H1 (cell line): ENCODE data around the gene MBD1. TPM values are rescaled to one million over a fixed set of nuclear protein-coding genes. Genes with fewer than 3 reads are reported as not detected.

ENCODE experiments used
- ASH2L ChIP-seq: fragments of 200-600, 300-600 bp; sonication (generic); IDR thresholded peaks from one replicate; pipeline ENCODE4 v1.7.1; 2017; ENCODE audit warnings: low read length
- BACH1 ChIP-seq: IDR thresholded peaks from 2 replicates; pipeline ENCODE4 v1.6.1; 2012; ENCODE audit warnings: low read length, improper control_type of control experiment
- CBX5 ChIP-seq: fragments of 300-800, 300-1000 bp; sonication (generic); IDR thresholded peaks from 2 replicates; pipeline ENCODE4 v1.7.1; 2016; ENCODE audit warnings: antibody characterized with exemption, low read length, low read depth
- CBX8 ChIP-seq: fragments of 300-800, 300-1000 bp; sonication (generic); IDR thresholded peaks from 2 replicates; pipeline ENCODE4 v1.7.1; 2016; ENCODE audit warnings: low read depth, low read length, borderline replicate concordance
- GABPA ChIP-seq: IDR thresholded peaks from 2 replicates; pipeline ENCODE4 v1.6.1; 2011; ENCODE audit warnings: mild to moderate bottlenecking, low read length, moderate library complexity, borderline replicate concordance; ENCODE audit not compliant: insufficient read depth
- HDAC2 ChIP-seq, 2 experiments: fragments of 300-600 bp in 1 of 2; sonication (generic) in 1 of 2; IDR thresholded peaks; 2 replicates each; pipeline ENCODE4 v1.6.1; 2011 to 2012; ENCODE audit warnings: low read depth in 2 of 2, low read length in 2 of 2, mild to moderate bottlenecking in 2 of 2, moderate library complexity in 2 of 2, borderline replicate concordance in 1 of 2, inconsistent platforms in 1 of 2
- HDAC6 ChIP-seq: IDR thresholded peaks from one replicate; pipeline ENCODE4 v1.7.1; 2012; ENCODE audit warnings: low read depth, mild to moderate bottlenecking, inconsistent platforms, low read length, moderate library complexity
- JUN ChIP-seq: IDR thresholded peaks from 2 replicates; pipeline ENCODE4 v1.6.1; 2011; ENCODE audit warnings: low read depth, mild to moderate bottlenecking, improper control_type of control experiment, low read length
- MAFK ChIP-seq: IDR thresholded peaks from 2 replicates; pipeline ENCODE4 v1.6.1; 2012; ENCODE audit warnings: low read depth, mild to moderate bottlenecking, improper control_type of control experiment, low read length
- NANOG ChIP-seq: IDR thresholded peaks from 2 replicates; pipeline ENCODE4 v1.6.1; 2011; ENCODE audit warnings: low read length, low read depth, mild to moderate bottlenecking, inconsistent platforms; ENCODE audit not compliant: insufficient read depth, poor library complexity, severe bottlenecking
- RBBP5 ChIP-seq: IDR thresholded peaks from 2 replicates; pipeline ENCODE4 v1.7.1; 2012; ENCODE audit warnings: low read depth, mild to moderate bottlenecking, inconsistent platforms, low read length, moderate library complexity, borderline replicate concordance
- RXRA ChIP-seq: IDR thresholded peaks from 2 replicates; pipeline ENCODE4 v1.6.1; 2011; ENCODE audit warnings: low read depth, mild to moderate bottlenecking, low read length, moderate library complexity; ENCODE audit not compliant: insufficient read depth
- SP2 ChIP-seq: IDR thresholded peaks from 2 replicates; pipeline ENCODE4 v1.6.1; 2012; ENCODE audit warnings: mild to moderate bottlenecking, low read length, inconsistent platforms
- TAF7 ChIP-seq: optimal IDR thresholded peaks from 2 replicates; pipeline ENCODE3; 2011; ENCODE audit warnings: low read depth, mild to moderate bottlenecking, inconsistent platforms, low read length, moderate library complexity, borderline replicate concordance
- polyA plus RNA-seq, 7 experiments: library from polyadenylated mRNA; depleted of rRNA in 3 of 7; stranded (reverse) in 5 of 7; unstranded in 2 of 7; fragments of >200 nt in 5 of 7; fragments of 200-250 nt in 2 of 7; gene quantifications; 1 replicate in 5 of 7; 2 replicates in 1 of 7; 4 replicates in 1 of 7; pipeline versions ENCODE4 v1.2.1 to v1.2.3, GENCODE V29; 2011 to 2013; ENCODE audit warnings: missing spikeins in 2 of 7, mixed read lengths in 2 of 7
- total RNA-seq: library from RNA; stranded (reverse); fragmentation: NEBNext Ultra II Directional; extraction: Animal tissue kit (Norgen Biotek cat#: 25700); gene quantifications from 2 replicates; pipeline ENCODE4 v1.2.1, GENCODE V29; 2021

MBD1 gene
- total and polyA plus RNA-seq, 2 of the 8 experiments (the other 6 are each of a cell fraction or from before 2014, with no cell fraction given): 32.2 to 41.6 TPM

DNA sequence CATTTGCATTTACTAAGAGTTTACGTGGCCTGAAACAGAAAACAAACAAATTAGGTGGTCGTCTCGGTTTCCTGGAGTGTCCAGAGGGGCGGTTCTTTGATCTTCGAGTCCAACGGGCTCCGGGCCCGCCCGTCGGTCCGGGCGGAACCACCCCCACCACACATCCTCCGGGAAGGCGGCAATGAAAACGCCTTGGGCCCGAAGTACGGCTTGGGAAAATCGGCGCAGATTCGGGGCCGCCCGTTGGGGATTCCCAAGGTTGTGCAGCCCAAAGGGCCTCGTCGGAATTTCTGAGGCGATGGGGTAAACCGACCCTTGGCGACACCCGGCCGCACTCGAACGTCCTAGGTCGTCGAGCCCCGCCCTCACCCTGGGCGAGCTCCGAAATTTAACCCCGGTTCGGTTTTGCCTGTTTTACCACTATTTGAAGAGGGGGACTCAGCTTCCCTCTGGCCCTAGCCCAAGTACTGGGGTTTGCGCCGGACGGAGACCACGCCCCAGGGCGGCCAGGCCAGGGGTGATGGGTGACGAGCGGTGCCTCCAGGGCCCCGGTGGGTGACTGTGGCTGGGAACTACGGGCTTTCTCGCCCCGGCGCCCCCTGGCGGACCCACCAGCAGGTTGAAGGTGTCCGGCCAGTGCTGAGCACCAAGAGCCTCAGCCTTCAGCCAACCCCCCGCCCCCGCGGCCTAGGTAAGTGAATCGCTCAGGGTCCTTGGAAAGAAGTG lies 13.1 kb downstream of the MBD1 start (continued):
- TF ChIP-seq GABPA (0 out of 2 replicates have a peak, but pooled peaks have one; percentile 21), JUN (no peak), TAF7 (no peak), BACH1 (no peak), RXRA (0 out of 2 replicates have a peak, but pooled peaks have one; percentile 51), NANOG (peak; percentile 51), ASH2L (no peak), CBX5 (no peak), HDAC6 (no peak), SP2 (no peak), RBBP5 (peak; percentile 57; the same call in 1 of the 2 replicates), MAFK (no peak), HDAC2 (IDR thresholded peaks at IDR 0.05; ENCODE audit: borderline replicate concordance in 1 of 2, low read depth in 2 of 2, low read length in 2 of 2) (peak in 1 of 2 experiments; percentile 66; a peak in 1 of 4 replicates), CBX8 (no peak)
